ENCODE data around the gene PTPRD. TPM values are rescaled to one million over a fixed set of nuclear protein-coding genes. Genes with fewer than 3 reads are reported as not detected.

PTPRD gene
- total RNA-seq, 1 donor from 2014 or later: 5.7 TPM

DNA sequence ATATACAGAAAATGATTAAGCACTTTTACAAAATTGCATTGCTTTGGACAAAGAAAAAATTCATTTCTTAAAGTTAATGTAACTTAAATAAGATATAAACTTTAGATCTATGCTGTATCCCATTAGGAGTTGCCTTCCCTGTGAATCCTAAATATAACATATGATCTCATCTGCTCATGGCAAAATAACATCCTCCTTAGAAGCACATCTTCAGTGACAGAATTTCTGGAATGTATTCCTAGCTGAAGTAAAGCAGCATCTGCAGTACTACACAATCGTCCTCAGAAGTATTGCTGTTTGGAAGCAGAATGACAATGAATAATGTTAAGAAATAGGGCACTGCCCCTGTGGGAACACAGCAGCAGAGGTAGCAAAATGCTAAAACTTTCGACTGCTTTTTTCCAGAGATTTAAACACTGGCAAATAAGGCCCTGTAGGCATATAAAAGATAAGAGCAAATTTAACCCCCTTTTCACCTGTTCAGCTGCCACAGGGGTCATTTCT is 571.0 kb downstream of the PTPRD start:
- Mint-ChIP-seq H3K9me3 (ENCODE audit: low read depth) (no peaks in the 10 kb centered on the region), H3K27me3 (ENCODE audit: low read depth) (peaks cover 12% of the 10 kb centered on the region), H3K27ac (ENCODE audit: unreplicated experiment) (no peak overlapping the region), H3K4me3 (ENCODE audit: unreplicated experiment) (no peak overlapping the region), H3K36me3 (ENCODE audit: low read depth) (no peaks in the 10 kb centered on the region), H3K4me1 (ENCODE audit: low read depth) (peaks cover 4% of the 10 kb centered on the region)
- TF ChIP-seq, protein P1, sequence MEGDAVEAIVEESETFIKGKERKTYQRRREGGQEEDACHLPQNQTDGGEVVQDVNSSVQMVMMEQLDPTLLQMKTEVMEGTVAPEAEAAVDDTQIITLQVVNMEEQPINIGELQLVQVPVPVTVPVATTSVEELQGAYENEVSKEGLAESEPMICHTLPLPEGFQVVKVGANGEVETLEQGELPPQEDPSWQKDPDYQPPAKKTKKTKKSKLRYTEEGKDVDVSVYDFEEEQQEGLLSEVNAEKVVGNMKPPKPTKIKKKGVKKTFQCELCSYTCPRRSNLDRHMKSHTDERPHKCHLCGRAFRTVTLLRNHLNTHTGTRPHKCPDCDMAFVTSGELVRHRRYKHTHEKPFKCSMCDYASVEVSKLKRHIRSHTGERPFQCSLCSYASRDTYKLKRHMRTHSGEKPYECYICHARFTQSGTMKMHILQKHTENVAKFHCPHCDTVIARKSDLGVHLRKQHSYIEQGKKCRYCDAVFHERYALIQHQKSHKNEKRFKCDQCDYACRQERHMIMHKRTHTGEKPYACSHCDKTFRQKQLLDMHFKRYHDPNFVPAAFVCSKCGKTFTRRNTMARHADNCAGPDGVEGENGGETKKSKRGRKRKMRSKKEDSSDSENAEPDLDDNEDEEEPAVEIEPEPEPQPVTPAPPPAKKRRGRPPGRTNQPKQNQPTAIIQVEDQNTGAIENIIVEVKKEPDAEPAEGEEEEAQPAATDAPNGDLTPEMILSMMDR (IDR thresholded peaks at IDR 0.05): no peak
- DNase-seq (ENCODE audit: low spot score): no peak

DNA sequence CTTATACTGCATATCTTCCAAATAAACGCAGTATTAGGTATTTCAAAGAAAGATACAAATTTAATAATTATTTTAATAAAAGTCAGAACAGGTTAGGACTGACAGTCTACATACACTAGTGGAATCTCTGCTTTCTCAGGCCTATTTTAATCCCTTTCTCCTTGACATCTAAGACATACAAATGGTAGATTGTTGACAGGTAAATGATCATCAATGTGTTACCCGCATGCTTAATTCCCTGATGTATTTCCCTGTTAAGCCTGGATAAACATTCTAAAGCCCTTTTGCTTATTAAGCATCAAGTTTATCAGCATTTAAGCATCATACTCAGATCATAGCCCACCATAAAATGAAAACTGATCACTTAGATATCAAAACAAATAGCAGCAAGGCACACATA is 576.7 kb downstream of the PTPRD start:
- DNase-seq (ENCODE audit: low spot score): no peak
- no peaks in the 10 kb centered on the region for H3K36me3 Mint-ChIP-seq (ENCODE audit: low read depth)
- no peak overlapping the region for H3K27ac Mint-ChIP-seq (ENCODE audit: unreplicated experiment)
- no peaks in the 10 kb centered on the region for H3K4me1 Mint-ChIP-seq (ENCODE audit: low read depth)
- no peaks in the 10 kb centered on the region for H3K9me3 Mint-ChIP-seq (ENCODE audit: low read depth)
- TF ChIP-seq, protein P1 (IDR thresholded peaks at IDR 0.05): no peak
- H3K4me3 Mint-ChIP-seq (ENCODE audit: unreplicated experiment): no peak overlapping the region
- H3K27me3 Mint-ChIP-seq (ENCODE audit: low read depth): no peaks in the 10 kb centered on the region

DNA sequence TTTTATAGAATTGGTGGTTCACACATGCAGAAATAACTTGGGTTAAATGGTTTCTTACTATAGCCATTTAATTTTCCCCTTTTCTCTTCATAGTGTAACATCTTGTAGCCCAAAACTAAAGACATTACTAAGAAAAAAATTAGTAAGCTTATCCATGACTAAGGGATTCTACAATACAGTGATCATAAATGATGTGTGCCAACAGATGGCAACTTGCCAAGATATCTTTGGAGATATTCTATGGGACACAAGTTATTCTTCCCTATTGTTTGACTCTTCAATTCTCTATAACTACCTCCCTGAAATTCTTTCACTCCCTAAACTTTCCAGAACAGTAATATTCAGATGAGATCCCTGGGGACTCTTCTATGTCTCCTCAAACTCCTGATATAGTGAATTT is 580.6 kb downstream of the PTPRD start:
- H3K36me3 Mint-ChIP-seq (ENCODE audit: low read depth): no peaks in the 10 kb centered on the region
- no peaks in the 10 kb centered on the region for H3K4me1 Mint-ChIP-seq (ENCODE audit: low read depth)
- no peak overlapping the region for H3K27ac Mint-ChIP-seq (ENCODE audit: unreplicated experiment)
- no peak for DNase-seq (ENCODE audit: low spot score)
- H3K4me3 Mint-ChIP-seq (ENCODE audit: unreplicated experiment): no peak overlapping the region
- no peaks in the 10 kb centered on the region for H3K27me3 Mint-ChIP-seq (ENCODE audit: low read depth)
- TF ChIP-seq, protein P1 (IDR thresholded peaks at IDR 0.05): no peak
- H3K9me3 Mint-ChIP-seq (ENCODE audit: low read depth): peaks cover 7% of the 10 kb centered on the region

DNA sequence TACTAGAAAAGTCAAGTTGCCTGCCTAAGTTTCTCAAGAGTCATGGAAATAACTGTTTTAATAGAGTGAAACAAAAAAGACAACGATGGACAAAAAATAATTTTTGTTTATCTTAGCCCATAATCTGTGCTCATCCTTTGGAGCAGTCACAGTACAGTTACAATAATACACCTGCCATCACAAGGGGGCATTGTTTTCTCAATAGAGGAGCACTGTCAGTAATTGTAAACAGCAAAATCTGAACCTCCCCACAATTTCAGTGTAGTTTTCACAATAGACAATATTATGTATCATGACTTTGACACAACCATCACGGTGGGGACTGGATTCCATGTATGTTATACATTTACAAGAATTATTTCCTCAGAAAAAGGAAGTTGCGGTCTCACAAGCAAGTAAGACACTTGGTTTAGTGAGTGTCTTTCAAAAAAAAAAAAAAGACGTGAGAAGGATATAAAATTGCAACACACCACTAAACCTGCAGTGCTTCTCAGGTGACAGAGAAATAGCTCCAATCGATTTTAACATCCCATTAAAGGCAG is 586.3 kb downstream of the PTPRD start:
- peaks cover 7% of the 10 kb centered on the region for H3K9me3 Mint-ChIP-seq (ENCODE audit: low read depth)
- no peak overlapping the region for H3K4me3 Mint-ChIP-seq (ENCODE audit: unreplicated experiment)
- no peak for DNase-seq (ENCODE audit: low spot score)
- no peaks in the 10 kb centered on the region for H3K27me3 Mint-ChIP-seq (ENCODE audit: low read depth)
- no peak overlapping the region for H3K27ac Mint-ChIP-seq (ENCODE audit: unreplicated experiment)
- no peaks in the 10 kb centered on the region for H3K36me3 Mint-ChIP-seq (ENCODE audit: low read depth)
- H3K4me1 Mint-ChIP-seq (ENCODE audit: low read depth): no peaks in the 10 kb centered on the region
- TF ChIP-seq, protein P1 (IDR thresholded peaks at IDR 0.05): no peak

DNA sequence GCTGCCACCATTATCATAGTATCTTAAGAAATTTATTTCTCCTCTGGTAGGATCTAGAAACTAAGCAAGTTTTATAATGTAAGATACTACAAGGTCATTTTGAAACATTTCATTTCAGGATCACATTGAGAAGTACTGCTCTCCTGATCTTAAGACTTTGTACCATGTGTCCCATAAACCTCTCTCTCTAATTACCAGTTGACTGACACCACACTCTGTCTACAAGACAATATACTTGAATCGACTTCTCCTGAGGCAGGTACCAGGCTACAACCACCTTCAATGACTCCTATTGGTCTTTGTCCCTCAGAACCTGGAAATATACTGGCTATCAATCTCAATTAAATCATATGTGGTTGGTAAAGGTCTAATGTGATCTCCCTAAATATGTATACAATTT is 597.0 kb downstream of the PTPRD start:
- Mint-ChIP-seq H3K36me3 (ENCODE audit: low read depth) (no peaks in the 10 kb centered on the region), H3K27me3 (ENCODE audit: low read depth) (peaks cover 2% of the 10 kb centered on the region), H3K4me3 (ENCODE audit: unreplicated experiment) (no peak overlapping the region), H3K27ac (ENCODE audit: unreplicated experiment) (no peak overlapping the region), H3K4me1 (ENCODE audit: low read depth) (no peaks in the 10 kb centered on the region), H3K9me3 (ENCODE audit: low read depth) (no peaks in the 10 kb centered on the region)
- no peak for DNase-seq (ENCODE audit: low spot score)
- TF ChIP-seq, protein P1 (IDR thresholded peaks at IDR 0.05): no peak

Data from chondrocyte (in vitro differentiated cells).